Measurements from ENCODE around the gene CDC14C.
"Not testable (repeated sequence)": the region's sequence is repeated elsewhere in the genome, so short reads cannot be mapped to it uniquely, and the experiment has no call there.

Gene CDC14C

GRCh38 chr7:48924433-48924832 is at the start of gene CDC14C:
Gene CDC14C (plus strand): TSS chr7:48924547. CDS start chr7:48924673, 126 bp downstream.
- DNase-seq = no peak

- DNase-seq = no peak
These were observed 49.1 kb upstream of the CDC14C start for GRCh38 chr7:48875045-48875916.

- no peak for DNase-seq
These were observed 48.3 kb upstream of the CDC14C start for GRCh38 chr7:48876087-48876486.

- DNase-seq = no peak
These were observed 43.5 kb upstream of the CDC14C start for GRCh38 chr7:48880851-48881250.

- DNase-seq = no peak
These were observed 36.8 kb upstream of the CDC14C start for GRCh38 chr7:48887500-48887899.

GRCh38 chr7:48894574-48894973 is 29.8 kb upstream of the CDC14C start:
- no peak for DNase-seq

GRCh38 chr7:48899932-48900331 is 24.4 kb upstream of the CDC14C start:
- no peak for DNase-seq

GRCh38 chr7:48901966-48902365 is 22.4 kb upstream of the CDC14C start:
- no peak for DNase-seq

GRCh38 chr7:48904975-48905374 is 19.4 kb upstream of the CDC14C start:
- no peak for DNase-seq

GRCh38 chr7:48905686-48906085 is 18.7 kb upstream of the CDC14C start:
- not testable (repeated sequence) for DNase-seq

GRCh38 chr7:48909887-48910286 is 14.5 kb upstream of the CDC14C start:
- not testable (repeated sequence) for DNase-seq

- no peak for DNase-seq
These were observed 7.1 kb downstream of the CDC14C start for GRCh38 chr7:48931481-48931880.

GRCh38 chr7:48932126-48932910 is 8.0 kb downstream of the CDC14C start:
- DNase-seq = no peak

GRCh38 chr7:48933549-48934085 is 9.3 kb downstream of the CDC14C start:
- DNase-seq = no peak

GRCh38 chr7:48938539-48939295 is 14.4 kb downstream of the CDC14C start:
- DNase-seq = no peak

GRCh38 chr7:48943279-48943990 is 19.1 kb downstream of the CDC14C start:
- no peak for DNase-seq

GRCh38 chr7:48955916-48956315 is 31.6 kb downstream of the CDC14C start:
- no peak for DNase-seq

- DNase-seq = no peak
These were observed 35.3 kb downstream of the CDC14C start for GRCh38 chr7:48959676-48960075.

- no peak for DNase-seq
These were observed 38.6 kb downstream of the CDC14C start for GRCh38 chr7:48962821-48963505.

GRCh38 chr7:48964074-48964473 is 39.7 kb downstream of the CDC14C start:
- DNase-seq = no peak

- DNase-seq = no peak
These were observed 46.8 kb downstream of the CDC14C start for GRCh38 chr7:48971173-48971572.

GRCh38 chr7:48976253-48976652 is 51.9 kb downstream of the CDC14C start:
- DNase-seq = no peak

Measured in NCI-H1436 (cell line).